MG63 (cell line): ENCODE results near the gene MUC2. TPM values are rescaled to one million over a fixed set of nuclear protein-coding genes. Genes with fewer than 3 reads are reported as not detected.
"Not testable (repeated sequence)": the region's sequence is repeated elsewhere in the genome, so short reads cannot be mapped to it uniquely, and the experiment has no call there.

Experiments used
- DNase-seq: peaks from one replicate; pipeline ENCODE4 v3.0.0-alpha.2; 2020
- H3K27me3 ChIP-seq: fragments of 250-450 bp; sonication (Bioruptor Pico); 2 replicates; pipeline ENCODE4 v1.5.1; 2020; ENCODE audit warnings: mild to moderate bottlenecking, moderate library complexity
- H3K36me3 ChIP-seq: fragments of 250-450 bp; sonication (Bioruptor Pico); 2 replicates; pipeline ENCODE4 v1.5.1; 2020; ENCODE audit warnings: mild to moderate bottlenecking, moderate library complexity
- H3K4me3 ChIP-seq: fragments of 250-450 bp; sonication (Bioruptor Pico); 2 replicates; pipeline ENCODE4 v1.5.1; 2020; ENCODE audit warnings: mild to moderate bottlenecking, moderate library complexity
- H3K9me3 ChIP-seq: fragments of 250-450 bp; sonication (Bioruptor Pico); 2 replicates; pipeline ENCODE4 v1.5.1; 2020; ENCODE audit warnings: mild to moderate bottlenecking, moderate library complexity
- total RNA-seq: library from RNA; depleted of rRNA; stranded (reverse); fragments of >200 nt; shearing (Covaris generic); gene quantifications from 2 replicates; pipeline ENCODE4 v1.2.3, GENCODE V29; 2014; ENCODE audit warnings: low replicate concordance

The MUC2 gene
- total RNA-seq, 1 experiment from 2014 or later = not detected

DNA sequence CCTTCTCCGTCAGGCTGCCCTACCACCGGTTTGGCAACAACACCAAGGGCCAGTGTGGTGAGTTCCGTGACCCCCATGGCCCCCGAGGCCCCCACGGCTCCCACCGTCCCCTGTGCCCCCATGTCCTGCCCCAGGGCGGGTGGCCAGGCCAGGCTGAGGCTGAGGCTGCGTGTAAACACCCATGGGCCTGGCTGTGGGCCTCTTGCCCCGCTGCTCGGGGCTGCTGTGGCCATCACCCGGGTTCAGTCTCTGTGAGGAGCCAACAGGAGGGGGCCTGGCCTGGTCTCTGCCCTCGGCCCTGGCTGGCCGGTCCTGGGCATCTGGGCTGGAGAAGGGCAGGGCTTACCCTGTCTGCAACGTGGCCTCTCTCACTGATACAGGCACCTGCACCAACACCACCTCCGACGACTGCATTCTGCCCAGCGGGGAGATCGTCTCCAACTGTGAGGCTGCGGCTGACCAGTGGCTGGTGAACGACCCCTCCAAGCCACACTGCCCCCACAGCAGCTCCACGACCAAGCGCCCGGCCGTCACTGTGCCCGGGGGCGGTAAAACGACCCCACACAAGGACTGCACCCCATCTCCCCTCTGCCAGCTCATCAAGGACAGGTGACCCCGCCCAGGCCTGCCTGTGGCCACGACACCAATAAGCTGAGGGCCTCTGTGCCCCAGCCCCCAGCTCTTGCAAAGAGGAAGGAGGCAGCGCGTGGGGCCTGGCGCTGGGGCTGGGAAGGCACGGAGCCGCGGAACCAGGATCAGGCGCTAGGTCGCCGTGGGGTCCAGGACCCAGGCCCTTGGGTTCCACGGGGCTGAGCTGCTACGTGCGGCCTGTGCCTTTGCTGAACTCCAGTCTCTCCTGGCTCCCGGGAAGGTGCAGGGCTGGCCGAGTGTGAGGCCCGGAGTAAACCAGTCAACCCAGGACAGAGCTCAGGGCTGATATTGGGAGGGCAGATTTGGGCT is 29.0 kb downstream of the MUC2 start:
- Histone ChIP-seq H3K9me3 (no peaks in the 10 kb centered on the region), H3K4me3 (no peak overlapping the region), H3K36me3 (no peaks in the 10 kb centered on the region), H3K27me3 (no peaks in the 10 kb centered on the region)
- DNase-seq = no peak

- Histone ChIP-seq H3K36me3 (no peaks in the 10 kb centered on the region), H3K27me3 (no peaks in the 10 kb centered on the region), H3K9me3 (no peaks in the 10 kb centered on the region), H3K4me3 (no peak overlapping the region)
- no peak for DNase-seq
These were observed 29.9 kb downstream of the MUC2 start for GRCh38 chr11:1104411-1105182.

DNA sequence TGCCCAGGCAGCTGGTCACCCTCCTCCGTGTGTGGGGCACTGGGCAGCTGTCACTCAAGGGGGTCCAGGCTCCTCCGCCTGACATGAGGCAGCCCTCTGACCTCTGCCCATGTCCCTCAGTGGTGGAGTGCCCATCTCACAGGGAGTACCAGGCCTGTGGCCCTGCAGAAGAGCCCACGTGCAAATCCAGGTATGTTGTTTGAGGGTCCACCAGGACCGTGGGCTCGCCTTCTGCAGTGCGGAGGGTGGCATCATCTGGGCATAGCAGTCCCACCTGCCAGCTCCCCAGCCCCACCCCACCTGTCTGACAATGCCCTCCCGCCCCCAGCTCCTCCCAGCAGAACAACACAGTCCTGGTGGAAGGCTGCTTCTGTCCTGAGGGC is 30.5 kb downstream of the MUC2 start:
- Histone ChIP-seq H3K36me3 (no peaks in the 10 kb centered on the region), H3K9me3 (no peaks in the 10 kb centered on the region), H3K27me3 (no peaks in the 10 kb centered on the region; the same call in 1 of the 2 replicates), H3K4me3 (no peak overlapping the region)
- DNase-seq = no peak

DNA sequence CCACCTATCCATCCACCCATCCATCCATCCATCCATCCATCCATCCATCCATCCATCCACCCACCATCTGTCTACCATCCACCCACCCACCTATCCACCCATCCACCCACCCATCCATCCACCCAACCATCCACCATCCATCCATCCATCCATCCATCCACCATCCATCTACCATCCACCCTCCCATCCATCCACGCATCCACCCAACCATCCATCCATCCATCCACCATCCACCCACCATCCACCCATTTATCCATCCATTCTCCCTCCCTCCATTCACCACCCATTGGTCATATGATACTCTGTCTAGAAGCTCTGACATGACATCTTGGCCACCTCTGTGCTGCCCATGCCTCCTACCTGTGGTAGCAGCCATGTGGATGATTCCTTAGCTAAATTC is 31.7 kb downstream of the MUC2 start:
- no peaks in the 10 kb centered on the region for H3K9me3 ChIP-seq
- DNase-seq = no peak
- H3K27me3 ChIP-seq = no peaks in the 10 kb centered on the region; the same call in 1 of the 2 replicates
- no peak overlapping the region for H3K4me3 ChIP-seq
- no peaks in the 10 kb centered on the region for H3K36me3 ChIP-seq

- DNase-seq = no peak
- H3K4me3 ChIP-seq = no peak overlapping the region
- H3K27me3 ChIP-seq = no peaks in the 10 kb centered on the region; the same call in 1 of the 2 replicates
- H3K9me3 ChIP-seq = no peaks in the 10 kb centered on the region
- no peaks in the 10 kb centered on the region for H3K36me3 ChIP-seq
These were observed 32.9 kb downstream of the MUC2 start for GRCh38 chr11:1107316-1108245.

DNA sequence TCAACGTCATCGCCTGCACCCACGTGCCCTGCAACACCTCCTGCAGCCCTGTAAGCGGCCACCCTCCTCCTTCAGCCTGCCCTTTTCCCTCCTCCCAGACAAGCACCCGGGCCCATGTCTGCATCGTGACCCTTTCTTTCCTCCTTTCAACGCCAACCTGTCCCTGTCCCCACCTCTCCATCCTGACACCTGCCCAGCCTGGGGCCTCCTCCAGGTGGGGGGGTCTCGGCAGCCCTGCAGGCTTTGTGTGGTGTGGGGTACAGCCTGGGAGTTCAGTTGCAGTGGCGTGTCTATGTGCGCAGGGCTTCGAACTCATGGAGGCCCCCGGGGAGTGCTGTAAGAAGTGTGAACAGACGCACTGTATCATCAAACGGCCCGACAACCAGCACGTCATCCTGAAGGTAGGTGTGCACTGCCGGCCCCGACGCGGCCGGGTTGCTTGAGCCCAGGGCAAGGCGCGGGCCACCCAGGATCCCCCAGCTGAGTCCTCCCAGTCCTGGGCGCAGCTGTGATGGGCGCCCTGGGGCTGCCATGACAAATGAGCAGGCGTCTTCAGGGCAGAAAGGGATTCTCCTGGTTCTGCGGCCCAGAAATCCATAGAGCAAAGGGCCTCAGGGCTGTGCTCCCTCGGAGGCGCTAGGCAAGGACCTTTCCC is 33.7 kb downstream of the MUC2 start:
- no peaks in the 10 kb centered on the region for H3K36me3 ChIP-seq
- no peak for DNase-seq
- no peak overlapping the region for H3K4me3 ChIP-seq
- no peaks in the 10 kb centered on the region; the same call in 1 of the 2 replicates for H3K27me3 ChIP-seq
- no peaks in the 10 kb centered on the region for H3K9me3 ChIP-seq

GRCh38 chr11:1109101-1109917 is 34.6 kb downstream of the MUC2 start:
- Histone ChIP-seq H3K4me3 (no peak overlapping the region), H3K9me3 (no peaks in the 10 kb centered on the region), H3K27me3 (no peaks in the 10 kb centered on the region; the same call in 1 of the 2 replicates), H3K36me3 (no peaks in the 10 kb centered on the region)
- DNase-seq = no peak

DNA sequence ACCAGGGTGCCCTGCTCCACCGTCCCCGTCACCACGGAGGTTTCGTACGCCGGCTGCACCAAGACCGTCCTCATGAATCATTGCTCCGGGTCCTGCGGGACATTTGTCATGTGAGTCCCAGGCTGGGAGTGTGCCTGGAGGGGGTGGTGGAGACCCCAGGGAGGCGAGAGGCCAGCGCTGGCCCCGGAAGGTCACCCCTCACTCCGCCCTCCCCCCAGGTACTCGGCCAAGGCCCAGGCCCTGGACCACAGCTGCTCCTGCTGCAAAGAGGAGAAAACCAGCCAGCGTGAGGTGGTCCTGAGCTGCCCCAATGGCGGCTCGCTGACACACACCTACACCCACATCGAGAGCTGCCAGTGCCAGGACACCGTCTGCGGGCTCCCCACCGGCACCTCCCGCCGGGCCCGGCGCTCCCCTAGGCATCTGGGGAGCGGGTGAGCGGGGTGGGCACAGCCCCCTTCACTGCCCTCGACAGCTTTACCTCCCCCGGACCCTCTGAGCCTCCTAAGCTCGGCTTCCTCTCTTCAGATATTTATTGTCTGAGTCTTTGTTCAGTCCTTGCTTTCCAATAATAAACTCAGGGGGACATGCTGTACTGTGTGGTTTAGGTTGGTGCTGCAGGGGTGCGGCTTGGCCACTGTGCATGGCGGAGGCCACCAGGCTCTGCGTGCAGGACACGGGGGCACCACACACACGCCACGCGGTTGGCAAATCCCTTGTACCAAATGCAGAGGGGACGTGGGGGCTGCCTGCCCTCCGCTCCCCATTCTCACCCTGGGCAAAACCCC is 35.4 kb downstream of the MUC2 start:
- H3K27me3 ChIP-seq = no peaks in the 10 kb centered on the region; the same call in 1 of the 2 replicates
- DNase-seq = no peak
- no peaks in the 10 kb centered on the region for H3K9me3 ChIP-seq
- H3K36me3 ChIP-seq = no peaks in the 10 kb centered on the region
- H3K4me3 ChIP-seq = no peak overlapping the region

DNA sequence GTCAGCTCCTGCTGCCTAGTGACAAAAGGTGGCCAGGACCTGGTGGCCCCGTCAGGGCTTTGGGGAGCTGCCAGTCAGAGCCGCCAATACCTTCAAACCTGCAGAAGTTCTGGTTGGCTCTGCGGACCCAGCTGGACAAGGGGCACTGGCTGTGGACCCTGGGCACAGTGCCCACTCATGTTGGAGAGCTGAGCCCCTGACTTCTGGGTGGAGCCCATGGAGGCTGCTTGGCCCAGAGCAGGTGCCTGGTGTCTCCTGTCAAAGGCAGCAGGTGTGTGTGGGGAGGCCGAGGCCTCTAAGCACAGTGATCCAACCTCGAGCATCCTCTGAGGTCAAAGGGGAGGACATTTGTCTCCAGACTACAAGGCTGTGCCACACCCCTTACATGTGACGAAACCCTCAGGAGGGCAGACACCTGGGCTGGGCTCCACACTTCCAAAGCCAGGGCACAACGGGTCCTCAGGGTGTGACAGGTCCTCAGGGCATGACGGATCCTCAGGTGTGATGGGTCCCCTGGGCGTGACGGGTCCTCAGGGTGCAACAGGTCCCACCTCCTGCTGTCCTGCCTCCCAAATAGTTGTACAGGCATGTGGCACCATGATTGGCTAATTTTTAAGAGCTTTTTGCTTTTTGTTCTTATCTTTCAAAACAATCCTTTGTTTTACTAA is 37.0 kb downstream of the MUC2 start:
- no peaks in the 10 kb centered on the region for H3K9me3 ChIP-seq
- DNase-seq = no peak

GRCh38 chr11:1112351-1113191 is 37.9 kb downstream of the MUC2 start:
- H3K36me3 ChIP-seq = no peaks in the 10 kb centered on the region
- no peaks in the 10 kb centered on the region; the same call in 1 of the 2 replicates for H3K27me3 ChIP-seq
- no peak for DNase-seq
- H3K4me3 ChIP-seq = no peak overlapping the region
- H3K9me3 ChIP-seq = no peaks in the 10 kb centered on the region

More for the DNA sequence above, 37.0 kb downstream of the MUC2 start:
- no peaks in the 10 kb centered on the region; the same call in 1 of the 2 replicates for H3K27me3 ChIP-seq
- H3K36me3 ChIP-seq = no peaks in the 10 kb centered on the region
- H3K4me3 ChIP-seq = no peak overlapping the region

- H3K36me3 ChIP-seq = no peaks in the 10 kb centered on the region
- no peaks in the 10 kb centered on the region; the same call in 1 of the 2 replicates for H3K27me3 ChIP-seq
- no peak overlapping the region for H3K4me3 ChIP-seq
- no peak for DNase-seq
- H3K9me3 ChIP-seq = no peaks in the 10 kb centered on the region
These were observed 38.9 kb downstream of the MUC2 start for GRCh38 chr11:1113405-1114201.

GRCh38 chr11:1115292-1115691 is 40.6 kb downstream of the MUC2 start:
- DNase-seq, H3K27me3 ChIP-seq, H3K36me3 ChIP-seq, H3K4me3 ChIP-seq, H3K9me3 ChIP-seq: not testable (repeated sequence)

GRCh38 chr11:1116104-1116503 is 41.4 kb downstream of the MUC2 start:
- Histone ChIP-seq H3K27me3 (no peaks in the 10 kb centered on the region), H3K4me3 (no peak overlapping the region), H3K9me3 (no peaks in the 10 kb centered on the region), H3K36me3 (no peaks in the 10 kb centered on the region)
- DNase-seq = no peak
